Hepatocyte (in vitro differentiated cells): ENCODE results near the gene VPS4B. TPM values are rescaled to one million over a fixed set of nuclear protein-coding genes. Genes with fewer than 3 reads are reported as not detected.

Source experiments
- DNase-seq: peaks from one replicate; pipeline ENCODE4 v3.0.0-alpha.2; 2016; ENCODE audit warnings: low spot score
- H2AFZ ChIP-seq: fragments of 200-600 bp; sonication (generic); 2 replicates; pipeline ENCODE4 v1.6.0; 2016; ENCODE audit warnings: antibody characterized with exemption, mild to moderate bottlenecking
- H3K27ac ChIP-seq: fragments of 200-600 bp; sonication (generic); 2 replicates; pipeline ENCODE4 v1.5.1; 2016; ENCODE audit warnings: mild to moderate bottlenecking
- H3K27me3 ChIP-seq: fragments of 200-600 bp; sonication (generic); 2 replicates; pipeline ENCODE4 v1.6.1; 2016
- H3K36me3 ChIP-seq: fragments of 200-600 bp; sonication (generic); replicated peaks from 2 replicates; pipeline ENCODE4 v1.5.1; 2016; ENCODE audit warnings: low read depth; ENCODE audit not compliant: insufficient read depth
- H3K4me1 ChIP-seq: fragments of 200-600 bp; sonication (generic); 2 replicates; pipeline ENCODE4 v1.5.1; 2016; ENCODE audit warnings: mild to moderate bottlenecking, moderate library complexity; ENCODE audit not compliant: insufficient read depth
- H3K4me2 ChIP-seq: fragments of 200-600 bp; sonication (generic); 2 replicates; pipeline ENCODE4 v1.6.0; 2016
- H3K4me3 ChIP-seq: fragments of 200-600 bp; sonication (generic); 2 replicates; pipeline ENCODE4 v1.5.1; 2016; ENCODE audit warnings: mild to moderate bottlenecking
- H3K79me2 ChIP-seq: fragments of 200-600 bp; sonication (generic); 2 replicates; pipeline ENCODE4 v1.6.0; 2017; ENCODE audit warnings: mild to moderate bottlenecking
- H3K9me2 ChIP-seq: fragments of 200-600 bp; sonication (generic); replicated peaks from 2 replicates; pipeline ENCODE4 v1.6.0; 2017; ENCODE audit warnings: mild to moderate bottlenecking; ENCODE audit not compliant: insufficient read depth
- H3K9me3 ChIP-seq: fragments of 200-600 bp; sonication (generic); 2 replicates; pipeline ENCODE4 v1.5.1; 2016; ENCODE audit warnings: low read depth, mild to moderate bottlenecking
- H4K20me1 ChIP-seq: fragments of 200-600 bp; sonication (generic); 2 replicates; pipeline ENCODE4 v1.6.0; 2016; ENCODE audit warnings: mild to moderate bottlenecking; ENCODE audit not compliant: insufficient read depth, poor library complexity, severe bottlenecking
- EZH2 ChIP-seq: fragments of 200-600 bp; sonication (generic); IDR thresholded peaks from 2 replicates; pipeline ENCODE4 v1.6.1; 2016; ENCODE audit warnings: antibody characterized with exemption, mild to moderate bottlenecking, borderline replicate concordance
- EZH2phosphoT487 ChIP-seq: fragments of 200-600 bp; sonication (generic); IDR thresholded peaks from one replicate; pipeline ENCODE4 v1.6.1; 2018; ENCODE audit warnings: antibody characterized with exemption, mild to moderate bottlenecking, low read depth, moderate library complexity; ENCODE audit not compliant: unreplicated experiment, severe bottlenecking
- WGBS: methylation state at CpG from one replicate; pipeline ENCODE4 v1.1.6; 2016; ENCODE audit warnings: low lambda C conversion rate; ENCODE audit errors: missing lambda C conversion rate; 5-methylcytosine and 5-hydroxymethylcytosine counted together
- polyA plus RNA-seq: library from polyadenylated mRNA; unstranded; fragments of >200 nt; fragmentation: Nextera tagmentation; extraction: Ambion mirVana; gene quantifications from 2 replicates; pipeline ENCODE4 v1.2.1, GENCODE V29; 2016
- total RNA-seq: library from RNA; depleted of rRNA; stranded (reverse); fragments of >200 nt; gene quantifications from 2 replicates; pipeline ENCODE4 v1.2.3, GENCODE V29; 2014
- TF ChIP-seq, protein P1 (sequence below): fragments of 200-600 bp; sonication (generic); IDR thresholded peaks from 2 replicates; pipeline ENCODE4 v1.5.1; 2016; ENCODE audit warnings: antibody characterized with exemption, mild to moderate bottlenecking; ENCODE audit not compliant: poor library complexity

VPS4B gene
- total and polyA plus RNA-seq, 2 experiments from 2014 or later: 35.0 to 49.2 TPM

GRCh38 chr18:63405986-63406385, 16.3 kb downstream of the VPS4B start:
- H3K9me2 ChIP-seq: no peaks in the 10 kb centered on the region
- H2AFZ ChIP-seq: no peak overlapping the region
- H3K9me3 ChIP-seq: no peaks in the 10 kb centered on the region
- H3K4me3 ChIP-seq: no peak overlapping the region
- H3K79me2 ChIP-seq: peaks cover 34% of the 10 kb centered on the region
- peaks cover 4% of the 10 kb centered on the region for H3K36me3 ChIP-seq
- H3K27me3 ChIP-seq: no peaks in the 10 kb centered on the region
- DNase-seq: no peak
- no peak overlapping the region for H3K27ac ChIP-seq
- H3K4me1 ChIP-seq: peaks cover 6% of the 10 kb centered on the region
- no peak for TF ChIP-seq EZH2phosphoT487
- no peak for TF ChIP-seq EZH2
- TF ChIP-seq, protein P1, sequence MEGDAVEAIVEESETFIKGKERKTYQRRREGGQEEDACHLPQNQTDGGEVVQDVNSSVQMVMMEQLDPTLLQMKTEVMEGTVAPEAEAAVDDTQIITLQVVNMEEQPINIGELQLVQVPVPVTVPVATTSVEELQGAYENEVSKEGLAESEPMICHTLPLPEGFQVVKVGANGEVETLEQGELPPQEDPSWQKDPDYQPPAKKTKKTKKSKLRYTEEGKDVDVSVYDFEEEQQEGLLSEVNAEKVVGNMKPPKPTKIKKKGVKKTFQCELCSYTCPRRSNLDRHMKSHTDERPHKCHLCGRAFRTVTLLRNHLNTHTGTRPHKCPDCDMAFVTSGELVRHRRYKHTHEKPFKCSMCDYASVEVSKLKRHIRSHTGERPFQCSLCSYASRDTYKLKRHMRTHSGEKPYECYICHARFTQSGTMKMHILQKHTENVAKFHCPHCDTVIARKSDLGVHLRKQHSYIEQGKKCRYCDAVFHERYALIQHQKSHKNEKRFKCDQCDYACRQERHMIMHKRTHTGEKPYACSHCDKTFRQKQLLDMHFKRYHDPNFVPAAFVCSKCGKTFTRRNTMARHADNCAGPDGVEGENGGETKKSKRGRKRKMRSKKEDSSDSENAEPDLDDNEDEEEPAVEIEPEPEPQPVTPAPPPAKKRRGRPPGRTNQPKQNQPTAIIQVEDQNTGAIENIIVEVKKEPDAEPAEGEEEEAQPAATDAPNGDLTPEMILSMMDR: no peak
- no peaks in the 10 kb centered on the region for H4K20me1 ChIP-seq
- H3K4me2 ChIP-seq: no peak overlapping the region
- WGBS: 96% methylated on average over 3 of the region's 3 CpGs

- peaks cover 4% of the 10 kb centered on the region for H3K36me3 ChIP-seq
- H3K79me2 ChIP-seq: peaks cover 17% of the 10 kb centered on the region
Measured at GRCh38 chr18:63402246-63403162, 19.8 kb downstream of the VPS4B start.

GRCh38 chr18:63399300-63399699, 23.0 kb downstream of the VPS4B start:
- H3K4me3 ChIP-seq: no peak overlapping the region
- H3K9me2 ChIP-seq: no peaks in the 10 kb centered on the region
- peaks cover 4% of the 10 kb centered on the region for H3K36me3 ChIP-seq
- WGBS: 92% methylated on average over 3 of the region's 3 CpGs
- no peaks in the 10 kb centered on the region for H3K4me1 ChIP-seq
- H3K4me2 ChIP-seq: no peak overlapping the region
- no peaks in the 10 kb centered on the region for H3K79me2 ChIP-seq
- no peaks in the 10 kb centered on the region for H4K20me1 ChIP-seq
- no peak overlapping the region for H2AFZ ChIP-seq
- H3K27me3 ChIP-seq: no peaks in the 10 kb centered on the region
- TF ChIP-seq EZH2 (no peak), EZH2phosphoT487 (no peak)
- TF ChIP-seq, protein P1: no peak
- no peak for DNase-seq
- H3K9me3 ChIP-seq: no peaks in the 10 kb centered on the region
- H3K27ac ChIP-seq: no peak overlapping the region

More at GRCh38 chr18:63402246-63403162, 19.8 kb downstream of the VPS4B start:
- Histone ChIP-seq H3K9me2 (no peaks in the 10 kb centered on the region), H3K4me1 (no peaks in the 10 kb centered on the region), H4K20me1 (no peaks in the 10 kb centered on the region), H2AFZ (no peak overlapping the region), H3K27me3 (no peaks in the 10 kb centered on the region), H3K9me3 (no peaks in the 10 kb centered on the region), H3K27ac (no peak overlapping the region), H3K4me3 (no peak overlapping the region), H3K4me2 (no peak overlapping the region)
- WGBS: 97% methylated on average over 8 of the region's 8 CpGs
- TF ChIP-seq EZH2: no peak
- TF ChIP-seq, protein P1: no peak
- TF ChIP-seq EZH2phosphoT487: no peak
- DNase-seq: peak; percentile 18
